Measurements from ENCODE around the gene KCND3. TPM values are rescaled to one million over a fixed set of nuclear protein-coding genes. Genes with fewer than 3 reads are reported as not detected.

KCND3 gene
- total and polyA plus RNA-seq, 2 donors from 2014 or later = 1.2 to 12.6 TPM

GRCh38 chr1:111967067-111967690 is 22.3 kb downstream of the KCND3 start:
- TF ChIP-seq, protein P1, sequence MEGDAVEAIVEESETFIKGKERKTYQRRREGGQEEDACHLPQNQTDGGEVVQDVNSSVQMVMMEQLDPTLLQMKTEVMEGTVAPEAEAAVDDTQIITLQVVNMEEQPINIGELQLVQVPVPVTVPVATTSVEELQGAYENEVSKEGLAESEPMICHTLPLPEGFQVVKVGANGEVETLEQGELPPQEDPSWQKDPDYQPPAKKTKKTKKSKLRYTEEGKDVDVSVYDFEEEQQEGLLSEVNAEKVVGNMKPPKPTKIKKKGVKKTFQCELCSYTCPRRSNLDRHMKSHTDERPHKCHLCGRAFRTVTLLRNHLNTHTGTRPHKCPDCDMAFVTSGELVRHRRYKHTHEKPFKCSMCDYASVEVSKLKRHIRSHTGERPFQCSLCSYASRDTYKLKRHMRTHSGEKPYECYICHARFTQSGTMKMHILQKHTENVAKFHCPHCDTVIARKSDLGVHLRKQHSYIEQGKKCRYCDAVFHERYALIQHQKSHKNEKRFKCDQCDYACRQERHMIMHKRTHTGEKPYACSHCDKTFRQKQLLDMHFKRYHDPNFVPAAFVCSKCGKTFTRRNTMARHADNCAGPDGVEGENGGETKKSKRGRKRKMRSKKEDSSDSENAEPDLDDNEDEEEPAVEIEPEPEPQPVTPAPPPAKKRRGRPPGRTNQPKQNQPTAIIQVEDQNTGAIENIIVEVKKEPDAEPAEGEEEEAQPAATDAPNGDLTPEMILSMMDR (IDR thresholded peaks at IDR 0.05; ENCODE audit: borderline replicate concordance, extremely low read depth, insufficient read depth) = no peak
- Histone ChIP-seq H3K36me3 (ENCODE audit: control insufficient read depth in 2 of 3, insufficient read depth in 3 of 3, low read length in 3 of 3) (no peaks in the 10 kb centered on the region), H3K9ac (ENCODE audit: low read length in 3 of 3) (no peak overlapping the region), H3K4me1 (ENCODE audit: control insufficient read depth in 2 of 3, insufficient read depth in 2 of 3, low read depth in 1 of 3, low read length in 3 of 3) (no peaks in the 10 kb centered on the region), H3K27ac (ENCODE audit: low read depth in 2 of 2, low read length in 2 of 2) (no peak overlapping the region), H3K27me3 (ENCODE audit: control insufficient read depth, insufficient read depth, low read length) (no peaks in the 10 kb centered on the region), H3K4me3 (ENCODE audit: low read length in 3 of 3) (no peak overlapping the region), H3K9me3 (ENCODE audit: control insufficient read depth in 2 of 3, insufficient read depth in 1 of 3, low read length in 3 of 3) (no peaks in the 10 kb centered on the region)
- FAIRE-seq (no peak), DNase-seq (no peak)
- intact Hi-C loops (cut with DNase I) = no loop called here

- Histone ChIP-seq H3K4me1 (ENCODE audit: control insufficient read depth in 2 of 3, insufficient read depth in 2 of 3, low read depth in 1 of 3, low read length in 3 of 3) (no peaks in the 10 kb centered on the region), H3K4me3 (ENCODE audit: low read length in 3 of 3) (no peak overlapping the region), H3K9me3 (ENCODE audit: control insufficient read depth in 2 of 3, insufficient read depth in 1 of 3, low read length in 3 of 3) (no peaks in the 10 kb centered on the region), H3K9ac (ENCODE audit: low read length in 3 of 3) (no peak overlapping the region), H3K27ac (ENCODE audit: low read depth in 2 of 2, low read length in 2 of 2) (no peak overlapping the region), H3K27me3 (ENCODE audit: control insufficient read depth, insufficient read depth, low read length) (no peaks in the 10 kb centered on the region), H3K36me3 (ENCODE audit: control insufficient read depth in 2 of 3, insufficient read depth in 3 of 3, low read length in 3 of 3) (no peaks in the 10 kb centered on the region)
- FAIRE-seq (no peak), DNase-seq (peak in 4 of 5 donors; percentile 55 to 91 (median 77))
- intact Hi-C loops (cut with DNase I) = no loop called here
- TF ChIP-seq, protein P1 (IDR thresholded peaks at IDR 0.05; ENCODE audit: borderline replicate concordance, extremely low read depth, insufficient read depth) = no peak
Observed at GRCh38 chr1:111965781-111966443, 23.6 kb downstream of the KCND3 start.

- H3K9ac ChIP-seq (ENCODE audit: low read length in 3 of 3) = no peak overlapping the region
- TF ChIP-seq, protein P1 (IDR thresholded peaks at IDR 0.05; ENCODE audit: borderline replicate concordance, extremely low read depth, insufficient read depth) = no peak
- H3K4me1 ChIP-seq (ENCODE audit: control insufficient read depth in 2 of 3, insufficient read depth in 2 of 3, low read depth in 1 of 3, low read length in 3 of 3) = no peaks in the 10 kb centered on the region
- no peak overlapping the region for H3K4me3 ChIP-seq (ENCODE audit: low read length in 3 of 3)
- H3K36me3 ChIP-seq (ENCODE audit: control insufficient read depth in 2 of 3, insufficient read depth in 3 of 3, low read length in 3 of 3) = no peaks in the 10 kb centered on the region
- intact Hi-C loops (cut with DNase I) = no loop called here
- DNase-seq (no peak), FAIRE-seq (no peak)
- no peak overlapping the region for H3K27ac ChIP-seq (ENCODE audit: low read depth in 2 of 2, low read length in 2 of 2)
- H3K9me3 ChIP-seq (ENCODE audit: control insufficient read depth in 2 of 3, insufficient read depth in 1 of 3, low read length in 3 of 3) = no peaks in the 10 kb centered on the region
- H3K27me3 ChIP-seq (ENCODE audit: control insufficient read depth, insufficient read depth, low read length) = no peaks in the 10 kb centered on the region
Observed at GRCh38 chr1:111963985-111964738, 25.3 kb downstream of the KCND3 start.

All from kidney (tissue), 14 donors.